RWPE2 (cell line): ENCODE results near the gene LENEP.
A peak's percentile ranks its signal among the peaks of the same experiment; 100 is the strongest.
"Not testable (repeated sequence)": the region's sequence is repeated elsewhere in the genome, so short reads cannot be mapped to it uniquely, and the experiment has no call there.

Source experiments
- ATAC-seq: fragments of 200-7000 bp; cut with Tn5 transposase; 3 replicates; pipeline ENCODE4 v1.9.1; 2021; ENCODE audit warnings: low read depth
- DNase-seq: peaks from one replicate; pipeline ENCODE4 v3.0.0-alpha.2; 2020; ENCODE audit warnings: low spot score
- H3K27ac ChIP-seq: fragments of 450-650 bp; 2 replicates; pipeline ENCODE4 v1.5.1; 2017; ENCODE audit warnings: mild to moderate bottlenecking; ENCODE audit not compliant: poor library complexity, severe bottlenecking
- H3K27me3 ChIP-seq: fragments of 250-450 bp; sonication (Bioruptor Pico); 2 replicates; pipeline ENCODE4 v1.5.1; 2021; ENCODE audit warnings: mild to moderate bottlenecking, moderate library complexity; ENCODE audit not compliant: insufficient read depth, poor library complexity, severe bottlenecking
- H3K36me3 ChIP-seq: fragments of 250-450 bp; sonication (Bioruptor Pico); 2 replicates; pipeline ENCODE4 v1.5.1; 2020; ENCODE audit warnings: low read depth, mild to moderate bottlenecking, moderate library complexity
- H3K4me1 ChIP-seq: fragments of 250-450 bp; sonication (Bioruptor Pico); 2 replicates; pipeline ENCODE4 v1.5.1; 2021; ENCODE audit warnings: mild to moderate bottlenecking, moderate library complexity; ENCODE audit not compliant: insufficient read depth, poor library complexity, severe bottlenecking
- H3K4me3 ChIP-seq: fragments of 250-450 bp; sonication (Bioruptor Pico); 2 replicates; pipeline ENCODE4 v1.5.1; 2021; ENCODE audit warnings: mild to moderate bottlenecking, moderate library complexity; ENCODE audit not compliant: severe bottlenecking
- H3K9me3 ChIP-seq: fragments of 250-450 bp; sonication (Bioruptor Pico); 2 replicates; pipeline ENCODE4 v1.5.1; 2021; ENCODE audit warnings: mild to moderate bottlenecking, moderate library complexity; ENCODE audit not compliant: severe bottlenecking
- TF ChIP-seq, protein P1 (sequence below): fragments of 450-650 bp; IDR thresholded peaks from one replicate; pipeline ENCODE4 v1.5.1; 2017; ENCODE audit warnings: mild to moderate bottlenecking, moderate library complexity; ENCODE audit not compliant: poor library complexity, severe bottlenecking

LENEP gene

GRCh38 chr1:154983776-154984466 lies 9.5 kb upstream of the LENEP start:
- no peaks in the 10 kb centered on the region for H3K27me3 ChIP-seq
- peak overlapping the region; percentile 75 for H3K4me3 ChIP-seq
- DNase-seq (peak; percentile 53), ATAC-seq (peak; percentile 5; the same call in 1 of the 3 replicates)
- H3K4me1 ChIP-seq, result peaks cover 10% of the 10 kb centered on the region
- TF ChIP-seq, protein P1, sequence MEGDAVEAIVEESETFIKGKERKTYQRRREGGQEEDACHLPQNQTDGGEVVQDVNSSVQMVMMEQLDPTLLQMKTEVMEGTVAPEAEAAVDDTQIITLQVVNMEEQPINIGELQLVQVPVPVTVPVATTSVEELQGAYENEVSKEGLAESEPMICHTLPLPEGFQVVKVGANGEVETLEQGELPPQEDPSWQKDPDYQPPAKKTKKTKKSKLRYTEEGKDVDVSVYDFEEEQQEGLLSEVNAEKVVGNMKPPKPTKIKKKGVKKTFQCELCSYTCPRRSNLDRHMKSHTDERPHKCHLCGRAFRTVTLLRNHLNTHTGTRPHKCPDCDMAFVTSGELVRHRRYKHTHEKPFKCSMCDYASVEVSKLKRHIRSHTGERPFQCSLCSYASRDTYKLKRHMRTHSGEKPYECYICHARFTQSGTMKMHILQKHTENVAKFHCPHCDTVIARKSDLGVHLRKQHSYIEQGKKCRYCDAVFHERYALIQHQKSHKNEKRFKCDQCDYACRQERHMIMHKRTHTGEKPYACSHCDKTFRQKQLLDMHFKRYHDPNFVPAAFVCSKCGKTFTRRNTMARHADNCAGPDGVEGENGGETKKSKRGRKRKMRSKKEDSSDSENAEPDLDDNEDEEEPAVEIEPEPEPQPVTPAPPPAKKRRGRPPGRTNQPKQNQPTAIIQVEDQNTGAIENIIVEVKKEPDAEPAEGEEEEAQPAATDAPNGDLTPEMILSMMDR, result peak; percentile 16
- H3K36me3 ChIP-seq, result peaks cover 52% of the 10 kb centered on the region
- no peaks in the 10 kb centered on the region for H3K9me3 ChIP-seq
- peak overlapping the region; percentile 67 for H3K27ac ChIP-seq

DNA sequence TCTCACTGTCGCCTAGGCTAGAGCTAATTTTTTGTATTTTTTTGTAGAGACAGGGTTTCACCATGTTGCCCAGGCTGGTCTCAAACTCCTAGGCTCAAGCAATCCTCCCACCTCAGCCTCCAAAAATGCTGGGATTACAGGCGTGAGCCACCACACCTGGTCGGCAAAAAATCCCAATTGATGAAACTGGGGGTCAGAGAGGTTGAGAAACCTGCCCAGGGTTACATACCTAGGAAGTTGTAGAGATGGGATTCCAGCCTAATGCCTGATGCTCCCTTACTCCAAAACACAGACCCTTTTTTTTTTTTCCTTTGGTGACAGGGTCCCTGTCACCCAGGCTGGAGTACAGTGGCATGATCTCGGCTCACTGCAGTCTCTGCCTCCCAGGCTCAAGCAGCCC lies 6.7 kb upstream of the LENEP start:
- not testable (repeated sequence) for H3K27ac ChIP-seq, H3K4me3 ChIP-seq, H3K9me3 ChIP-seq, DNase-seq, H3K27me3 ChIP-seq, ATAC-seq
- H3K36me3 ChIP-seq, result peaks cover 57% of the 10 kb centered on the region
- H3K4me1 ChIP-seq, result peaks cover 10% of the 10 kb centered on the region

- TF ChIP-seq, protein P1, result no peak
- DNase-seq (no peak), ATAC-seq (no peak)
- Histone ChIP-seq H3K9me3 (no peaks in the 10 kb centered on the region), H3K27ac (no peak overlapping the region), H3K4me1 (peaks cover 9% of the 10 kb centered on the region), H3K36me3 (peaks cover 57% of the 10 kb centered on the region), H3K27me3 (no peaks in the 10 kb centered on the region), H3K4me3 (no peak overlapping the region)
These were observed 6.1 kb upstream of the LENEP start for GRCh38 chr1:154987326-154987725.

- Histone ChIP-seq H3K9me3 (no peaks in the 10 kb centered on the region), H3K4me3 (no peak overlapping the region), H3K36me3 (peaks cover 57% of the 10 kb centered on the region), H3K27me3 (no peaks in the 10 kb centered on the region), H3K4me1 (peaks cover 4% of the 10 kb centered on the region), H3K27ac (no peak overlapping the region)
- ATAC-seq, result no peak
- TF ChIP-seq, protein P1, result peak; percentile 4
- DNase-seq, result peak; percentile 52
These were observed 5.1 kb upstream of the LENEP start for GRCh38 chr1:154988058-154988954.

DNA sequence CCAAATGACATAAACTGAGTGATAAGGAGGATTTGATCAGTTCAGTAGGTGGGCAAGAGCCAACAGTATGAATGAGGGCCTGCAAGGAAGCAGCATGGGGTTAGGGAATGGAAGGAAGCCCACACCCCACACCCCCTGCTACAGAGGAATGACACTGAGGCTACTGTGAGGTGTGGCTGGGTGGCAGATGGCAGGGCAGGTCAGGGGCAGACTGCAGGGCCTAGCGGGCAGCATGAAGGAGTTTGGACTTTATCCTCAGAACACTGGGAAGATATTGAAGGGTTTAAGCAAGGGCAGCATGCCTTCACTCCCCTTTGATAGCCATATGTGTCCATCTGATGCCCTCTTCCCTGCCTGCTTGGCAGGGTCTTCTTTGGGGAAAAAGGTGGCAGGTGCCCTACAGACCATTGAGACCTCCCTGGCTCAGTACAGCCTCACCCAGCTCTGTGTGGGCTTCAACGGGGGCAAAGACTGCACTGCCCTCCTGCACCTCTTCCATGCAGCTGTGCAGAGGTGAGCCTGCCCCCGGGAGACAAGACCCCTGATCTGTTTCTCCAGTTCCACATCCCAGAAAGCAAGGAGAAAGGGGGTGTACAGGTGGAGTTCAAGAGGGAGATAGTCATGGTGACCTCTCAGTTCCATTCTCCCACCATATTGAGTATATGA lies 4.1 kb upstream of the LENEP start:
- no peaks in the 10 kb centered on the region for H3K27me3 ChIP-seq
- H3K27ac ChIP-seq, result no peak overlapping the region
- H3K36me3 ChIP-seq, result peaks cover 56% of the 10 kb centered on the region
- no peak for ATAC-seq
- no peaks in the 10 kb centered on the region for H3K4me1 ChIP-seq
- DNase-seq, result no peak
- TF ChIP-seq, protein P1, result no peak
- no peaks in the 10 kb centered on the region for H3K9me3 ChIP-seq
- H3K4me3 ChIP-seq, result no peak overlapping the region
